ENCODE measurements around the gene ZNF33B.

ZNF33B gene

GRCh38 chr10:42609872-42610271 is 28.5 kb downstream of the ZNF33B start:
- H3K9ac ChIP-seq (ENCODE audit: low read depth, low read length, poor library complexity, severe bottlenecking): no peak overlapping the region
- H3K4me1 ChIP-seq (ENCODE audit: insufficient read depth, low read length, poor library complexity, severe bottlenecking): no peaks in the 10 kb centered on the region
- H3K4me3 ChIP-seq (ENCODE audit: low read length, poor library complexity, severe bottlenecking): no peak overlapping the region
- no peaks in the 10 kb centered on the region for H4K20me1 ChIP-seq (ENCODE audit: insufficient read depth, low read length, poor library complexity, severe bottlenecking)
- H3K27me3 ChIP-seq (ENCODE audit: insufficient read depth, low read length, poor library complexity, severe bottlenecking): no peaks in the 10 kb centered on the region
- peaks cover 43% of the 10 kb centered on the region; the same call in 1 of the 2 replicates for H3K36me3 ChIP-seq (ENCODE audit: insufficient read depth, low read length)
- H2AFZ ChIP-seq (ENCODE audit: low read length): no peak overlapping the region
- no peaks in the 10 kb centered on the region for H3F3A ChIP-seq (ENCODE audit: low read depth)
- H3K79me2 ChIP-seq (ENCODE audit: insufficient read depth, low read length): no peaks in the 10 kb centered on the region
- H3K4me2 ChIP-seq (ENCODE audit: low read depth, low read length, poor library complexity, severe bottlenecking): no peak overlapping the region
- H3K9me3 ChIP-seq (ENCODE audit: insufficient read depth, low read depth, low read length): no peaks in the 10 kb centered on the region
- no peaks in the 10 kb centered on the region for H3K9me2 ChIP-seq (replicated peaks; ENCODE audit: low read depth, low read length)
- TF ChIP-seq, protein P1, sequence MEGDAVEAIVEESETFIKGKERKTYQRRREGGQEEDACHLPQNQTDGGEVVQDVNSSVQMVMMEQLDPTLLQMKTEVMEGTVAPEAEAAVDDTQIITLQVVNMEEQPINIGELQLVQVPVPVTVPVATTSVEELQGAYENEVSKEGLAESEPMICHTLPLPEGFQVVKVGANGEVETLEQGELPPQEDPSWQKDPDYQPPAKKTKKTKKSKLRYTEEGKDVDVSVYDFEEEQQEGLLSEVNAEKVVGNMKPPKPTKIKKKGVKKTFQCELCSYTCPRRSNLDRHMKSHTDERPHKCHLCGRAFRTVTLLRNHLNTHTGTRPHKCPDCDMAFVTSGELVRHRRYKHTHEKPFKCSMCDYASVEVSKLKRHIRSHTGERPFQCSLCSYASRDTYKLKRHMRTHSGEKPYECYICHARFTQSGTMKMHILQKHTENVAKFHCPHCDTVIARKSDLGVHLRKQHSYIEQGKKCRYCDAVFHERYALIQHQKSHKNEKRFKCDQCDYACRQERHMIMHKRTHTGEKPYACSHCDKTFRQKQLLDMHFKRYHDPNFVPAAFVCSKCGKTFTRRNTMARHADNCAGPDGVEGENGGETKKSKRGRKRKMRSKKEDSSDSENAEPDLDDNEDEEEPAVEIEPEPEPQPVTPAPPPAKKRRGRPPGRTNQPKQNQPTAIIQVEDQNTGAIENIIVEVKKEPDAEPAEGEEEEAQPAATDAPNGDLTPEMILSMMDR (conservative IDR thresholded peaks at IDR 0.05; ENCODE audit: low read length): no peak
- TF ChIP-seq EZH2phosphoT487 (IDR thresholded peaks at IDR 0.05; ENCODE audit: borderline replicate concordance): no peak

DNA sequence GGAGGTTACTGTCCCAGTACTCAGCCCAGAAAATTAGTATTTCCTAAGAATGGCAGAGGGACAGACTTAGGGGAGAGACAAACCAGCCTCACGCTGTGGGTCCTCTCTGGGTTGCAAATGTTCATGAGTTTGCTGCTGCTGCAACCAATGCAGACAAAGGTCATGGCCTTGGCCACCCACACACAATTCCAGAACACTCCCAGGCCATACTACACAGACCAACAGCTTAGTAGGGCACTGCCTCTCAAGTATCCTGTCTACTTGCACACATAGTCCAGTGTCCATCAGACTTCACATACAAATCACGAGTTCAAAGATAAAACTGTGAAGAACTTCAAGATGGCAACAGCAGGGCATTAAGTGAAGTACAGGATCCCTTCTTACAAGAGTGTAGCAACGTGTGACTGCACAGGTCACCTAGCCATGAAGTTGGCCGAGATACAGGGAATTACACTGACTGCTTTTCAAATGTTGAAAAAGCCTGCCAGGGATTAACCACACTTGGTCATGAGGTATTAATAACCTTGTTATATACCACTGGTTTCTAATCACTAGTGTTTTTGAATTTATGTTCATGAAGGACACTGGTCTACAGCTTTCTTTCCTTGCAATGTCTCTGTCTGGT is 40.0 kb downstream of the ZNF33B start:
- no peaks in the 10 kb centered on the region for H3K9me2 ChIP-seq (replicated peaks; ENCODE audit: low read depth, low read length)
- H3K79me2 ChIP-seq (ENCODE audit: insufficient read depth, low read length): no peaks in the 10 kb centered on the region
- no peaks in the 10 kb centered on the region for H3F3A ChIP-seq (ENCODE audit: low read depth)
- no peaks in the 10 kb centered on the region for H3K4me1 ChIP-seq (ENCODE audit: insufficient read depth, low read length, poor library complexity, severe bottlenecking)
- no peak overlapping the region for H2AFZ ChIP-seq (ENCODE audit: low read length)
- no peaks in the 10 kb centered on the region for H4K20me1 ChIP-seq (ENCODE audit: insufficient read depth, low read length, poor library complexity, severe bottlenecking)
- TF ChIP-seq, protein P1 (conservative IDR thresholded peaks at IDR 0.05; ENCODE audit: low read length): no peak
- no peak for TF ChIP-seq EZH2phosphoT487 (IDR thresholded peaks at IDR 0.05; ENCODE audit: borderline replicate concordance)
- peaks cover 35% of the 10 kb centered on the region for H3K36me3 ChIP-seq (ENCODE audit: insufficient read depth, low read length)
- H3K4me3 ChIP-seq (ENCODE audit: low read length, poor library complexity, severe bottlenecking): no peak overlapping the region
- H3K9ac ChIP-seq (ENCODE audit: low read depth, low read length, poor library complexity, severe bottlenecking): no peak overlapping the region
- H3K27me3 ChIP-seq (ENCODE audit: insufficient read depth, low read length, poor library complexity, severe bottlenecking): no peaks in the 10 kb centered on the region
- H3K9me3 ChIP-seq (ENCODE audit: insufficient read depth, low read depth, low read length): peaks cover 14% of the 10 kb centered on the region; the same call in 1 of the 2 replicates
- no peak overlapping the region for H3K4me2 ChIP-seq (ENCODE audit: low read depth, low read length, poor library complexity, severe bottlenecking)

GRCh38 chr10:42596196-42596595 is 42.2 kb downstream of the ZNF33B start:
- no peaks in the 10 kb centered on the region for H3K79me2 ChIP-seq (ENCODE audit: insufficient read depth, low read length)
- no peaks in the 10 kb centered on the region for H3K4me1 ChIP-seq (ENCODE audit: insufficient read depth, low read length, poor library complexity, severe bottlenecking)
- H3K4me3 ChIP-seq (ENCODE audit: low read length, poor library complexity, severe bottlenecking): no peak overlapping the region
- peaks cover 34% of the 10 kb centered on the region for H3K9me3 ChIP-seq (ENCODE audit: insufficient read depth, low read depth, low read length)
- no peak overlapping the region for H2AFZ ChIP-seq (ENCODE audit: low read length)
- H4K20me1 ChIP-seq (ENCODE audit: insufficient read depth, low read length, poor library complexity, severe bottlenecking): no peaks in the 10 kb centered on the region
- no peak overlapping the region for H3K4me2 ChIP-seq (ENCODE audit: low read depth, low read length, poor library complexity, severe bottlenecking)
- H3K9me2 ChIP-seq (replicated peaks; ENCODE audit: low read depth, low read length): no peaks in the 10 kb centered on the region
- H3F3A ChIP-seq (ENCODE audit: low read depth): no peaks in the 10 kb centered on the region
- H3K9ac ChIP-seq (ENCODE audit: low read depth, low read length, poor library complexity, severe bottlenecking): no peak overlapping the region
- no peaks in the 10 kb centered on the region for H3K27me3 ChIP-seq (ENCODE audit: insufficient read depth, low read length, poor library complexity, severe bottlenecking)
- peaks cover 50% of the 10 kb centered on the region for H3K36me3 ChIP-seq (ENCODE audit: insufficient read depth, low read length)
- TF ChIP-seq, protein P1 (conservative IDR thresholded peaks at IDR 0.05; ENCODE audit: low read length): no peak
- TF ChIP-seq EZH2phosphoT487 (IDR thresholded peaks at IDR 0.05; ENCODE audit: borderline replicate concordance): no peak
